GM18868 (cell line): ENCODE measurements around the gene CREBZF.
A peak's percentile ranks its signal among the peaks of the same experiment; 100 is the strongest.
"Not testable (repeated sequence)": the region's sequence is repeated elsewhere in the genome, so short reads cannot be mapped to it uniquely, and the experiment has no call there.

ENCODE experiments used
- ATAC-seq: cut with Tn5 transposase; IDR thresholded peaks from one replicate; pipeline ENCODE4 v1.9.1; 2021; ENCODE audit warnings: mild to moderate bottlenecking, moderate library complexity; ENCODE audit not compliant: unreplicated experiment

The CREBZF gene

GRCh38 chr11:85670949-85671663 lies 6.2 kb upstream of the CREBZF start:
- ATAC-seq, result not testable (repeated sequence)

- no peak for ATAC-seq
Measured at GRCh38 chr11:85668157-85668556, 3.2 kb upstream of the CREBZF start.

GRCh38 chr11:85666687-85667086 lies 1.8 kb upstream of the CREBZF start:
- ATAC-seq, result no peak

GRCh38 chr11:85665733-85666132 lies 804 bp upstream of the CREBZF start:
- no peak for ATAC-seq

- ATAC-seq, result peak; percentile 71
Measured at GRCh38 chr11:85663753-85664614, 945 bp downstream of the CREBZF start.

- no peak for ATAC-seq
Measured at GRCh38 chr11:85663080-85663752, 1.7 kb downstream of the CREBZF start.

- no peak for ATAC-seq
Measured at GRCh38 chr11:85661972-85662664, 2.8 kb downstream of the CREBZF start.

- no peak for ATAC-seq
Measured at GRCh38 chr11:85658180-85658579, 6.7 kb downstream of the CREBZF start.

GRCh38 chr11:85656777-85657176 lies 8.2 kb downstream of the CREBZF start:
- ATAC-seq, result no peak

GRCh38 chr11:85654343-85654742 lies 10.6 kb downstream of the CREBZF start:
- not testable (repeated sequence) for ATAC-seq

- no peak for ATAC-seq
Measured at GRCh38 chr11:85652786-85653447, 12.0 kb downstream of the CREBZF start.

GRCh38 chr11:85651118-85651517 lies 13.8 kb downstream of the CREBZF start:
- no peak for ATAC-seq

GRCh38 chr11:85647604-85648299 lies 17.2 kb downstream of the CREBZF start, which contains the start of gene TMEM126A:
TMEM126A (plus strand) TSS chr11:85647967; CDS start chr11:85650256, 2,289 bp downstream.
- peak; percentile 99 for ATAC-seq

- peak; percentile 10 for ATAC-seq
Measured at GRCh38 chr11:85647078-85647477, 17.9 kb downstream of the CREBZF start.

GRCh38 chr11:85643191-85643614 lies 21.7 kb downstream of the CREBZF start:
- ATAC-seq, result no peak

GRCh38 chr11:85634747-85635146 lies 30.2 kb downstream of the CREBZF start:
- no peak for ATAC-seq

GRCh38 chr11:85628771-85629341 lies 36.1 kb downstream of the CREBZF start:
- ATAC-seq, result peak; percentile 10

GRCh38 chr11:85627998-85628770 lies 36.7 kb downstream of the CREBZF start, which contains the start of gene TMEM126B:
TMEM126B (plus strand) TSS chr11:85628593; CDS start chr11:85628608, 15 bp downstream.
- ATAC-seq, result peak; percentile 98
